HTERT RPE-1 (cell line): ENCODE measurements around the gene RPL21.
"Not testable (repeated sequence)": the region's sequence is repeated elsewhere in the genome, so short reads cannot be mapped to it uniquely, and the experiment has no call there.

Source experiments
- in situ Hi-C: fragments of 300-500 bp; cut with MboI; formaldehyde crosslinking; loops from 4 replicates; pipeline ENCODE4 v1.14.3; 2020; ENCODE audit warnings: low sequenced_read_pairs

RPL21 gene

GRCh38 chr13:27251166-27252091 lies at the start of gene RPL21:
RPL21 (plus strand) TSS chr13:27251558; CDS start chr13:27253777, 2,219 bp downstream.
- in situ Hi-C loops: no loop called here

- in situ Hi-C loops: no loop called here
Observed at GRCh38 chr13:27201661-27202060, 49.7 kb upstream of the RPL21 start.

- in situ Hi-C loops: no loop called here
Observed at GRCh38 chr13:27203186-27203585, 48.2 kb upstream of the RPL21 start.

- in situ Hi-C loops: no loop called here
Observed at GRCh38 chr13:27203854-27204253, 47.5 kb upstream of the RPL21 start.

- in situ Hi-C loops: no loop called here
Observed at GRCh38 chr13:27208514-27208913, 42.8 kb upstream of the RPL21 start.

- in situ Hi-C loops: no loop called here
Observed at GRCh38 chr13:27211271-27211670, 40.1 kb upstream of the RPL21 start.

GRCh38 chr13:27211771-27212364 lies 39.5 kb upstream of the RPL21 start:
- in situ Hi-C loops: no loop called here

- in situ Hi-C loops: not testable (repeated sequence)
Observed at GRCh38 chr13:27213386-27213785, 38.0 kb upstream of the RPL21 start.

- in situ Hi-C loops: not testable (repeated sequence)
Observed at GRCh38 chr13:27217791-27218190, 33.6 kb upstream of the RPL21 start.

GRCh38 chr13:27218861-27219260 lies 32.5 kb upstream of the RPL21 start:
- in situ Hi-C loops: not testable (repeated sequence)

GRCh38 chr13:27219611-27220010 lies 31.7 kb upstream of the RPL21 start:
- in situ Hi-C loops: no loop called here

GRCh38 chr13:27222100-27222499 lies 29.3 kb upstream of the RPL21 start:
- in situ Hi-C loops: not testable (repeated sequence)

- in situ Hi-C loops: no loop called here
Observed at GRCh38 chr13:27226991-27227390, 24.4 kb upstream of the RPL21 start.

GRCh38 chr13:27228131-27228530 lies 23.2 kb upstream of the RPL21 start:
- in situ Hi-C loops: no loop called here

- in situ Hi-C loops: no loop called here
Observed at GRCh38 chr13:27229642-27230041, 21.7 kb upstream of the RPL21 start.

GRCh38 chr13:27233964-27234363 lies 17.4 kb upstream of the RPL21 start:
- in situ Hi-C loops: no loop called here

GRCh38 chr13:27236478-27236877 lies 14.9 kb upstream of the RPL21 start:
- in situ Hi-C loops: no loop called here

GRCh38 chr13:27242702-27243101 lies 8.7 kb upstream of the RPL21 start:
- in situ Hi-C loops: no loop called here

- in situ Hi-C loops: no loop called here
Observed at GRCh38 chr13:27245610-27246009, 5.7 kb upstream of the RPL21 start.

GRCh38 chr13:27250833-27251165 lies 559 bp upstream of the RPL21 start:
- in situ Hi-C loops: no loop called here

- in situ Hi-C loops: no loop called here
Observed at GRCh38 chr13:27252467-27252866, 1.1 kb downstream of the RPL21 start.

- in situ Hi-C loops: no loop called here
Observed at GRCh38 chr13:27257233-27257568, 5.8 kb downstream of the RPL21 start.
